GM12878 (cell line): ENCODE results near the gene CXCL17. TPM values are rescaled to one million over a fixed set of nuclear protein-coding genes. Genes with fewer than 3 reads are reported as not detected.

Source experiments
- ATAC-seq: fragments of 200-7000 bp; cut with Tn5 transposase; 3 replicates; pipeline ENCODE4 v1.9.1; 2020; ENCODE audit warnings: mild to moderate bottlenecking, moderate library complexity
- BruUV-seq: library from RNA; stranded (reverse); fragments of 400-500 nt; replicated peaks from 2 replicates; lab custom pipeline; 2021; lab: Mats Ljungman, UMichigan
- CTCF ChIA-PET: fragments of 300-600 bp; sonication (Branson Sonifier 250); formaldehyde crosslinking; extraction: SDS; loops from one replicate; lab custom pipeline; 2021; ENCODE audit warnings: inconsistent platforms; lab: Yijun Ruan, JAX
- POLR2A ChIA-PET: fragments of 350-600 bp; formaldehyde crosslinking; extraction: SDS; loops from one replicate; lab custom pipeline; 2021; ENCODE audit warnings: inconsistent platforms; lab: Charles Lee
- RAD21 ChIA-PET: fragments of 300-600 bp; sonication (Branson Sonifier 250); formaldehyde crosslinking; loops from one replicate; lab custom pipeline; 2023; ENCODE audit warnings: antibody characterized with exemption; ENCODE audit not compliant: unreplicated experiment; lab: Charles Lee
- SMC1A ChIA-PET: fragments of 300-600 bp; sonication (Branson Sonifier 250); formaldehyde crosslinking; loops from one replicate; lab custom pipeline; 2023; ENCODE audit not compliant: unreplicated experiment, uncharacterized antibody; lab: Charles Lee
- DNase-seq: peaks from one replicate; pipeline ENCODE4 v3.0.0-alpha.2; 2011; ENCODE audit warnings: low read depth, low spot score
- FAIRE-seq: peaks from 3 replicates; lab custom pipeline; 2011; peaks lifted over from hg19 to GRCh38; lab: Jason Lieb, UNC
- H2AFZ ChIP-seq: 2 replicates; pipeline ENCODE4 v1.6.0; 2011; ENCODE audit warnings: low read depth, low read length, control low read depth; ENCODE audit not compliant: control insufficient read depth
- H3K27ac ChIP-seq: 2 replicates; pipeline ENCODE4 v1.5.1; 2011; ENCODE audit warnings: control low read depth; ENCODE audit not compliant: control insufficient read depth, insufficient read depth
- H3K27me3 ChIP-seq, 2 experiments: replicated peaks in 1 of 2; 2 replicates each; pipeline versions ENCODE4 v1.6.0 to v1.6.1; 2011; ENCODE audit warnings: low read length in 1 of 2; ENCODE audit not compliant: control insufficient read depth in 2 of 2, insufficient read depth in 2 of 2
- H3K36me3 ChIP-seq, 2 experiments: 2 replicates each; pipeline ENCODE4 v1.5.1; 2011; ENCODE audit warnings: low read length in 1 of 2; ENCODE audit not compliant: control insufficient read depth in 2 of 2, insufficient read depth in 2 of 2
- H3K4me1 ChIP-seq: 2 replicates; pipeline ENCODE4 v1.6.1; 2011; ENCODE audit warnings: mild to moderate bottlenecking, low read length, moderate library complexity, mixed read lengths; ENCODE audit not compliant: control insufficient read depth, insufficient read depth
- H3K4me2 ChIP-seq: 2 replicates; pipeline ENCODE4 v1.6.0; 2011; ENCODE audit warnings: control low read depth; ENCODE audit not compliant: control insufficient read depth, insufficient read depth
- H3K4me3 ChIP-seq: fragments of 200-600 bp; sonication (generic); 2 replicates; pipeline ENCODE4 v1.5.1; 2016
- H3K79me2 ChIP-seq: 2 replicates; pipeline ENCODE4 v1.6.0; 2011; ENCODE audit warnings: low read length; ENCODE audit not compliant: control insufficient read depth, insufficient read depth
- H3K9ac ChIP-seq: 2 replicates; pipeline ENCODE4 v1.8.0; 2011; ENCODE audit warnings: low read length, control low read depth, mixed read lengths; ENCODE audit not compliant: control insufficient read depth, insufficient read depth
- H3K9me3 ChIP-seq: replicated peaks from 3 replicates; pipeline ENCODE4 v1.5.1; 2011; ENCODE audit warnings: mild to moderate bottlenecking, low read length; ENCODE audit not compliant: control insufficient read depth, insufficient read depth
- H4K20me1 ChIP-seq: 2 replicates; pipeline ENCODE4 v1.6.0; 2011; ENCODE audit not compliant: control insufficient read depth, insufficient read depth
- CHD1 ChIP-seq: IDR thresholded peaks from 2 replicates; pipeline ENCODE4 v1.6.1; 2012; ENCODE audit warnings: low read depth, low read length, improper control_type of control experiment
- FOXM1 ChIP-seq: IDR thresholded peaks from 2 replicates; pipeline ENCODE4 v1.6.1; 2012; ENCODE audit warnings: low read depth, mild to moderate bottlenecking, inconsistent platforms, low read length, moderate library complexity
- HDAC2 ChIP-seq: fragments of 200-600 bp; sonication (generic); IDR thresholded peaks from 2 replicates; pipeline ENCODE4 v1.6.1; 2017
- HDGF ChIP-seq: fragments of 450-650 bp; IDR thresholded peaks from 2 replicates; pipeline ENCODE4 v1.6.1; 2016; ENCODE audit warnings: antibody characterized with exemption
- IKZF1 ChIP-seq: fragments of 450-650 bp; conservative IDR thresholded peaks from 2 replicates; pipeline ENCODE4 v1.6.1; 2017; ENCODE audit warnings: antibody characterized with exemption, mild to moderate bottlenecking
- TCF7 ChIP-seq: IDR thresholded peaks from 2 replicates; pipeline ENCODE4 v1.6.1; 2014; ENCODE audit warnings: antibody characterized with exemption, borderline replicate concordance
- WGBS: methylation state at CpG from one replicate; pipeline ENCODE4 v1.1.6; 2016; ENCODE audit warnings: low lambda C conversion rate; ENCODE audit not compliant: insufficient replicate concordance, insufficient coverage; ENCODE audit errors: missing lambda C conversion rate; 5-methylcytosine and 5-hydroxymethylcytosine counted together
- in situ Hi-C: fragments of 300-500 bp; cut with MboI; formaldehyde crosslinking; loops from 9 replicates; pipeline ENCODE4 v1.14.3; 2018; ENCODE audit warnings: mixed read lengths
- intact Hi-C: fragments of 100-400 bp; cut with micrococcal nuclease; formaldehyde crosslinking; loops from one replicate; pipeline ENCODE4 v1.14.2; 2022; ENCODE audit not compliant: unreplicated experiment
- polyA plus RNA-seq, 11 experiments: library from polyadenylated mRNA; depleted of rRNA in 4 of 11; unstranded in 6 of 11; stranded (reverse) in 5 of 11; fragments of >200 nt; fragmentation: Nextera tagmentation in 4 of 11; fragmentation: Illumina TruSeq in 1 of 11; extraction: Ambion mirVana in 4 of 11; extraction: Trizol in 1 of 11; gene quantifications; 1 replicate in 1 of 11; 2 replicates in 10 of 11; pipeline versions ENCODE4 v1.2.1 to v1.2.3, GENCODE V29; 2011 to 2016; ENCODE audit warnings: inconsistent platforms in 2 of 11, missing spikeins in 2 of 11, low read depth in 1 of 11
- total RNA-seq, 4 experiments: library from RNA; depleted of rRNA in 3 of 4; stranded (reverse); fragments of >200 nt in 3 of 4; fragmentation: Illumina TruSeq in 1 of 4; extraction: Trizol in 1 of 4; gene quantifications; 2 replicates each; pipeline versions ENCODE4 v1.2.1 to v1.2.3, GENCODE V29; 2013 to 2021
- TF ChIP-seq, protein P1 (sequence below): fragments of 450-650 bp; formaldehyde crosslinking; IDR thresholded peaks from 2 replicates; pipeline ENCODE4 v1.4.0; 2020; ENCODE audit warnings: mild to moderate bottlenecking, moderate library complexity
- TF ChIP-seq, protein P2 (sequence below): fragments of 450-650 bp; IDR thresholded peaks from 2 replicates; pipeline ENCODE4 v1.6.1; 2017; ENCODE audit warnings: borderline replicate concordance
- TF ChIP-seq, protein P3 (sequence below): fragments of 450-650 bp; IDR thresholded peaks from 2 replicates; pipeline ENCODE4 v1.6.1; 2017; ENCODE audit warnings: mild to moderate bottlenecking, moderate library complexity

CXCL17 gene
- total and polyA plus RNA-seq, 10 of the 15 experiments (the other 5 are each of a cell fraction or from before 2014, with no cell fraction given), result 0.13 to 0.24 (median 0.15) TPM; not detected in 7

DNA sequence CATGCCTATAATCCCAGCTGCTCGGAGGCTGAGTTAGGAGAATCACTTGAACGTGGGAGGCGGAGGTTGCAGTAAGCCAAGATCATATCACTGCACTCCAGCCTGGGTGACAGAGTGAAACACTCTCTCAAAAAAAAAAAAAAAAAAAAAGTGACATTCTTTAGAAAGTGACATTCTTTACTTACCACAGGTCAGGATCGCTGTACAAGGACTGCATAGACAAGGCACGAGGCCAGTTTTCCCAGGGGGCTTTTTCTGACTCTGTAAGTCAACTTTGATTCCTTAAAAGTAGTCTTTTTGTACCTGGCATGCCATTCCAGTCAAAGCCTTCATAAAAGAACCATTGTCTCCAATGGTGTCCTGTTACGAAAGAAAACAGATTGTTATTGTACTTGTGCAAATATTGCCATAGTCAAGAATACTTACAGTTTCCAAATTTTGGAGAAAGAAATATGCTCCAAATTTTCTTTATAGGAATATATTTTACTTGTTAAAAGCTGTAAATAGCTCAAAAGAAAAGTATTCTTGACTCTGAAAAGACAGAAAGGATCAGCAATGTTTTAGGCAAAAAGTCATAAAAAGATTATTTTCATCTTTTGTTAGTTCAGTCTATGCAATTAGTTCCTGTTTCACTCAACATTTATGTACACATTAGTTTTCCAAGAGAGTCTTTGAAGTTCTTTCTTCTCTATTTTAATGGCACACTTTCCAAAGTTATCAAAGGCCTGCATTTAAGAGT is 46.2 kb upstream of the CXCL17 start:
- Histone ChIP-seq H2AFZ (no peak overlapping the region), H3K27ac (no peak overlapping the region), H3K4me3 (no peak overlapping the region), H3K36me3 (no peaks in the 10 kb centered on the region), H3K79me2 (no peaks in the 10 kb centered on the region), H3K27me3 (no peaks in the 10 kb centered on the region), H3K9me3 (no peaks in the 10 kb centered on the region), H3K4me2 (no peak overlapping the region), H4K20me1 (no peaks in the 10 kb centered on the region), H3K9ac (no peak overlapping the region), H3K4me1 (no peaks in the 10 kb centered on the region)
- 62% methylated on average over 6 of the region's 6 CpGs for WGBS
- FAIRE-seq (no peak), DNase-seq (no peak), ATAC-seq (no peak)
- RAD21 ChIA-PET, result no interaction called here
- CTCF ChIA-PET, result interaction anchor here (0.7 to 3.0 kb wide), 3 partner anchors 23 to 50 kb away, joined by 3 to 9 read pairs (median 3); no protein-coding TSS in a partner anchor
- BruUV-seq, result no TSS peak
- in situ Hi-C loops (no loop called here), intact Hi-C loops (no loop called here)
- SMC1A ChIA-PET, result interaction anchor here (0.9 to 1.5 kb wide), 4 partner anchors 9 to 37 kb away, joined by 4 to 5 read pairs (median 4); no protein-coding TSS in a partner anchor
- TF ChIP-seq FOXM1 (no peak), HDGF (no peak), TCF7 (no peak), IKZF1 (no peak), HDAC2 (no peak), CHD1 (no peak)
- TF ChIP-seq, protein P1, sequence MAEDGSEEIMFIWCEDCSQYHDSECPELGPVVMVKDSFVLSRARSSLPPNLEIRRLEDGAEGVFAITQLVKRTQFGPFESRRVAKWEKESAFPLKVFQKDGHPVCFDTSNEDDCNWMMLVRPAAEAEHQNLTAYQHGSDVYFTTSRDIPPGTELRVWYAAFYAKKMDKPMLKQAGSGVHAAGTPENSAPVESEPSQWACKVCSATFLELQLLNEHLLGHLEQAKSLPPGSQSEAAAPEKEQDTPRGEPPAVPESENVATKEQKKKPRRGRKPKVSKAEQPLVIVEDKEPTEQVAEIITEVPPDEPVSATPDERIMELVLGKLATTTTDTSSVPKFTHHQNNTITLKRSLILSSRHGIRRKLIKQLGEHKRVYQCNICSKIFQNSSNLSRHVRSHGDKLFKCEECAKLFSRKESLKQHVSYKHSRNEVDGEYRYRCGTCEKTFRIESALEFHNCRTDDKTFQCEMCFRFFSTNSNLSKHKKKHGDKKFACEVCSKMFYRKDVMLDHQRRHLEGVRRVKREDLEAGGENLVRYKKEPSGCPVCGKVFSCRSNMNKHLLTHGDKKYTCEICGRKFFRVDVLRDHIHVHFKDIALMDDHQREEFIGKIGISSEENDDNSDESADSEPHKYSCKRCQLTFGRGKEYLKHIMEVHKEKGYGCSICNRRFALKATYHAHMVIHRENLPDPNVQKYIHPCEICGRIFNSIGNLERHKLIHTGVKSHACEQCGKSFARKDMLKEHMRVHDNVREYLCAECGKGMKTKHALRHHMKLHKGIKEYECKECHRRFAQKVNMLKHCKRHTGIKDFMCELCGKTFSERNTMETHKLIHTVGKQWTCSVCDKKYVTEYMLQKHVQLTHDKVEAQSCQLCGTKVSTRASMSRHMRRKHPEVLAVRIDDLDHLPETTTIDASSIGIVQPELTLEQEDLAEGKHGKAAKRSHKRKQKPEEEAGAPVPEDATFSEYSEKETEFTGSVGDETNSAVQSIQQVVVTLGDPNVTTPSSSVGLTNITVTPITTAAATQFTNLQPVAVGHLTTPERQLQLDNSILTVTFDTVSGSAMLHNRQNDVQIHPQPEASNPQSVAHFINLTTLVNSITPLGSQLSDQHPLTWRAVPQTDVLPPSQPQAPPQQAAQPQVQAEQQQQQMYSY, result no peak
- TF ChIP-seq, protein P2, sequence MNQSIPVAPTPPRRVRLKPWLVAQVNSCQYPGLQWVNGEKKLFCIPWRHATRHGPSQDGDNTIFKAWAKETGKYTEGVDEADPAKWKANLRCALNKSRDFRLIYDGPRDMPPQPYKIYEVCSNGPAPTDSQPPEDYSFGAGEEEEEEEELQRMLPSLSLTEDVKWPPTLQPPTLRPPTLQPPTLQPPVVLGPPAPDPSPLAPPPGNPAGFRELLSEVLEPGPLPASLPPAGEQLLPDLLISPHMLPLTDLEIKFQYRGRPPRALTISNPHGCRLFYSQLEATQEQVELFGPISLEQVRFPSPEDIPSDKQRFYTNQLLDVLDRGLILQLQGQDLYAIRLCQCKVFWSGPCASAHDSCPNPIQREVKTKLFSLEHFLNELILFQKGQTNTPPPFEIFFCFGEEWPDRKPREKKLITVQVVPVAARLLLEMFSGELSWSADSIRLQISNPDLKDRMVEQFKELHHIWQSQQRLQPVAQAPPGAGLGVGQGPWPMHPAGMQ, result no peak
- TF ChIP-seq, protein P3, sequence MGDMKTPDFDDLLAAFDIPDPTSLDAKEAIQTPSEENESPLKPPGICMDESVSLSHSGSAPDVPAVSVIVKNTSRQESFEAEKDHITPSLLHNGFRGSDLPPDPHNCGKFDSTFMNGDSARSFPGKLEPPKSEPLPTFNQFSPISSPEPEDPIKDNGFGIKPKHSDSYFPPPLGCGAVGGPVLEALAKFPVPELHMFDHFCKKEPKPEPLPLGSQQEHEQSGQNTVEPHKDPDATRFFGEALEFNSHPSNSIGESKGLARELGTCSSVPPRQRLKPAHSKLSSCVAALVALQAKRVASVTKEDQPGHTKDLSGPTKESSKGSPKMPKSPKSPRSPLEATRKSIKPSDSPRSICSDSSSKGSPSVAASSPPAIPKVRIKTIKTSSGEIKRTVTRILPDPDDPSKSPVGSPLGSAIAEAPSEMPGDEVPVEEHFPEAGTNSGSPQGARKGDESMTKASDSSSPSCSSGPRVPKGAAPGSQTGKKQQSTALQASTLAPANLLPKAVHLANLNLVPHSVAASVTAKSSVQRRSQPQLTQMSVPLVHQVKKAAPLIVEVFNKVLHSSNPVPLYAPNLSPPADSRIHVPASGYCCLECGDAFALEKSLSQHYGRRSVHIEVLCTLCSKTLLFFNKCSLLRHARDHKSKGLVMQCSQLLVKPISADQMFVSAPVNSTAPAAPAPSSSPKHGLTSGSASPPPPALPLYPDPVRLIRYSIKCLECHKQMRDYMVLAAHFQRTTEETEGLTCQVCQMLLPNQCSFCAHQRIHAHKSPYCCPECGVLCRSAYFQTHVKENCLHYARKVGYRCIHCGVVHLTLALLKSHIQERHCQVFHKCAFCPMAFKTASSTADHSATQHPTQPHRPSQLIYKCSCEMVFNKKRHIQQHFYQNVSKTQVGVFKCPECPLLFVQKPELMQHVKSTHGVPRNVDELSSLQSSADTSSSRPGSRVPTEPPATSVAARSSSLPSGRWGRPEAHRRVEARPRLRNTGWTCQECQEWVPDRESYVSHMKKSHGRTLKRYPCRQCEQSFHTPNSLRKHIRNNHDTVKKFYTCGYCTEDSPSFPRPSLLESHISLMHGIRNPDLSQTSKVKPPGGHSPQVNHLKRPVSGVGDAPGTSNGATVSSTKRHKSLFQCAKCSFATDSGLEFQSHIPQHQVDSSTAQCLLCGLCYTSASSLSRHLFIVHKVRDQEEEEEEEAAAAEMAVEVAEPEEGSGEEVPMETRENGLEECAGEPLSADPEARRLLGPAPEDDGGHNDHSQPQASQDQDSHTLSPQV, result no peak
- POLR2A ChIA-PET, result interaction anchor here (0.6 to 1.4 kb wide), 3 partner anchors 18 to 1172 kb away, joined by 3 read pairs; no protein-coding TSS in a partner anchor
